Neural progenitor cell (in vitro differentiated cells): ENCODE data around the gene CASP9.

Source experiments
- EZH2phosphoT487 ChIP-seq: fragments of 200-600 bp; sonication (generic); IDR thresholded peaks from 2 replicates; pipeline ENCODE4 v1.6.1; 2017; ENCODE audit warnings: antibody characterized with exemption
- TF ChIP-seq, protein P1 (sequence below): fragments of 200-600 bp; sonication (generic); IDR thresholded peaks from 2 replicates; pipeline ENCODE4 v1.5.1; 2017; ENCODE audit warnings: antibody characterized with exemption, mild to moderate bottlenecking

DNA sequence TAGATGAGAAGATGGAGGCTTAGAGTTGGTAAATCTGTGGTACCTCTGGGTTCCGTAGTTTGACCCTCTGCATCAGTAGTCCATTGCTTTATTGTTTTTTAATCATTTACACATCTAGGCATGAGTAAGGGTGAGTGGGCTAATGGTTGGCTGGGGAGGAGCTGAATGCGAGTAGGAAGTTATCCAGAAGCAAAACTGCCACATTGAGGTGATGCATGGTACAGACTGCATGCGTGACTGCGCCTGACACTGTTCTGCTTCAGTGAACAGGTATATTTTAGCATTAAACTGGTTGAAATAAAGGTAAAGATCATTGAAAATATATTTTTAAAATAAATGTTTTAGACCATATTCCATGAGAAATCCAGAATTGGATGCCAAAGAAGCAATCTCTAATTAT is 7.0 kb upstream of the CASP9 start:
- no peak for TF ChIP-seq EZH2phosphoT487
- TF ChIP-seq, protein P1, sequence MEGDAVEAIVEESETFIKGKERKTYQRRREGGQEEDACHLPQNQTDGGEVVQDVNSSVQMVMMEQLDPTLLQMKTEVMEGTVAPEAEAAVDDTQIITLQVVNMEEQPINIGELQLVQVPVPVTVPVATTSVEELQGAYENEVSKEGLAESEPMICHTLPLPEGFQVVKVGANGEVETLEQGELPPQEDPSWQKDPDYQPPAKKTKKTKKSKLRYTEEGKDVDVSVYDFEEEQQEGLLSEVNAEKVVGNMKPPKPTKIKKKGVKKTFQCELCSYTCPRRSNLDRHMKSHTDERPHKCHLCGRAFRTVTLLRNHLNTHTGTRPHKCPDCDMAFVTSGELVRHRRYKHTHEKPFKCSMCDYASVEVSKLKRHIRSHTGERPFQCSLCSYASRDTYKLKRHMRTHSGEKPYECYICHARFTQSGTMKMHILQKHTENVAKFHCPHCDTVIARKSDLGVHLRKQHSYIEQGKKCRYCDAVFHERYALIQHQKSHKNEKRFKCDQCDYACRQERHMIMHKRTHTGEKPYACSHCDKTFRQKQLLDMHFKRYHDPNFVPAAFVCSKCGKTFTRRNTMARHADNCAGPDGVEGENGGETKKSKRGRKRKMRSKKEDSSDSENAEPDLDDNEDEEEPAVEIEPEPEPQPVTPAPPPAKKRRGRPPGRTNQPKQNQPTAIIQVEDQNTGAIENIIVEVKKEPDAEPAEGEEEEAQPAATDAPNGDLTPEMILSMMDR: no peak
